Measurements from ENCODE around the gene DGKB. TPM values are rescaled to one million over a fixed set of nuclear protein-coding genes. Genes with fewer than 3 reads are reported as not detected.
A peak's percentile ranks its signal among the peaks of the same experiment; 100 is the strongest.

The DGKB gene
- total RNA-seq, 2 donors from 2014 or later = 0.52 TPM; not detected in 1

DNA sequence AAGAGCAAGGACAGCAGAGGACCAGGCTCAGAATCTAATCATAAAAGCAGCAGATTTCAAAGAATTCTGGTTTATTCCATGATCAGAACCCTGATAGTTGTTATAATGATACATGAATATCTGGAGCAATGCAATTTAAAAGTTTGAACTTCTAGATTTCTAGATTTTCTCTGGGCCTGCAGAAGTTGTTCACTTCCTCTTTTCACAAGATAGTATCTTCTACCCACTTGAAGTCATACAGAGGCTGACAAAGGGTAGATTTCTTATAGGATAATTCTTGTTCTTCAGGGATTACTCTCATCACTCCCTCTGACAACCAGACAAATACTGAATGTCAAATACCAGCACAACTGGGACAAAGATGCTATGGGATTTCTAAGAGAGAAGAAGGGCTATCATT is 593.1 kb downstream of the DGKB start:
- DNase-seq (no peak), ATAC-seq (no peak)
- Histone ChIP-seq H3K4me1 (no peaks in the 10 kb centered on the region), H3K27ac (no peak overlapping the region), H3K27me3 (no peaks in the 10 kb centered on the region), H3K36me3 (replicated peaks in 1 of 2; ENCODE audit: insufficient read depth in 1 of 2, low read depth in 2 of 2) (no peaks in the 10 kb centered on the region), H3K4me3 (no peak overlapping the region), H3K9me3 (no peaks in the 10 kb centered on the region)
- intact Hi-C loops (cut with DNase I) = no loop called here
- TF ChIP-seq POLR2A (IDR thresholded peaks at IDR 0.05) = no peak
- TF ChIP-seq CTCF (IDR thresholded peaks at IDR 0.05) = no peak

DNA sequence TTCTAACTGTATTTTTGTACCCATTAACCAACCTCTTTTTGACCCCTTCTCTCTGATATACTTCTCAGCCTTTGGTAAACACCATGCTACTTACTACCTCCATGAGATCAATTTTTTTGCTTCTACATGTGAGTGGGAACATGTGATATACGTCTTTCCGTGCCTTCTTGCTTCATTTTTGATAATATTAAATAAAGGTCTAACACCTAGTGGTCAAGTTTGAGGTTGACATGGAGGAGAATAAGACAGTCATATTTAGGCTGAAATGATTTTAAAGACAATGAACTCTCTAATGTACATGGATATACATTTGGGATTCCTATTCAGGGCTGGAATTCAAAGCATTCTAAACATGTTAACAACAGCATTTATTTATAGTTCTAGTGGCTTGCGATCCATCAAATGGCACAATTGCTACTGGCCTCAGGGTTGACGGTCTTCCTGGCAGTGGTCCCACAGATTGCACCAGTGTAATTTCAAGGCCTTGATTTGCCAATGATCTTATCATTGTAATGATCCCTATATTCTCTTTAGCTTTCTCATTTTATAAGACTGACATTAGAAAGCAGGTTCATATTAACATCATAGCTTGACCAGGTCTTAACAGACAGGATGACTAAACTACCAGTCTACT is 597.2 kb downstream of the DGKB start:
- DNase-seq = no peak
- WGBS, 2 donors = 71 to 73% methylated on average over 4 of the region's 4 CpGs

GRCh38 chr7:14303536-14303935 is 599.0 kb downstream of the DGKB start:
- intact Hi-C loops (cut with DNase I) = no loop called here
- no peak for TF ChIP-seq CTCF (IDR thresholded peaks at IDR 0.05)
- Histone ChIP-seq H3K9me3 (no peaks in the 10 kb centered on the region), H3K36me3 (replicated peaks in 1 of 2; ENCODE audit: insufficient read depth in 1 of 2, low read depth in 2 of 2) (no peaks in the 10 kb centered on the region), H3K27me3 (no peaks in the 10 kb centered on the region), H3K4me1 (no peaks in the 10 kb centered on the region), H3K4me3 (no peak overlapping the region), H3K27ac (no peak overlapping the region)
- DNase-seq (no peak), ATAC-seq (no peak)
- 76 to 84% methylated on average over 2 of the region's 2 CpGs for WGBS, 2 donors

More for the DNA sequence above, 597.2 kb downstream of the DGKB start:
- H3K4me1 ChIP-seq = no peaks in the 10 kb centered on the region
- no peak for ATAC-seq
- no peaks in the 10 kb centered on the region for H3K27me3 ChIP-seq
- H3K9me3 ChIP-seq = no peaks in the 10 kb centered on the region
- no peak overlapping the region for H3K4me3 ChIP-seq
- intact Hi-C loops (cut with DNase I) = no loop called here
- H3K27ac ChIP-seq = no peak overlapping the region
- TF ChIP-seq CTCF (IDR thresholded peaks at IDR 0.05) (peak in 1 of 7 experiments; percentile 11), POLR2A (IDR thresholded peaks at IDR 0.05) (no peak)
- no peaks in the 10 kb centered on the region for H3K36me3 ChIP-seq (replicated peaks in 1 of 2; ENCODE audit: insufficient read depth in 1 of 2, low read depth in 2 of 2)

- Histone ChIP-seq H3K9me3 (no peaks in the 10 kb centered on the region), H3K36me3 (replicated peaks in 1 of 2; ENCODE audit: insufficient read depth in 1 of 2, low read depth in 2 of 2) (no peaks in the 10 kb centered on the region), H3K27ac (no peak overlapping the region), H3K4me1 (no peaks in the 10 kb centered on the region), H3K4me3 (no peak overlapping the region), H3K27me3 (no peaks in the 10 kb centered on the region)
- WGBS, 2 donors = 48 to 57% methylated on average over 1 of the region's 1 CpG
- no peak for DNase-seq
- ATAC-seq = no peak
- TF ChIP-seq POLR2A (IDR thresholded peaks at IDR 0.05) (no peak), CTCF (IDR thresholded peaks at IDR 0.05) (no peak)
- intact Hi-C loops (cut with DNase I) = no loop called here
Observed at GRCh38 chr7:14294637-14295036, 607.9 kb downstream of the DGKB start.

DNA sequence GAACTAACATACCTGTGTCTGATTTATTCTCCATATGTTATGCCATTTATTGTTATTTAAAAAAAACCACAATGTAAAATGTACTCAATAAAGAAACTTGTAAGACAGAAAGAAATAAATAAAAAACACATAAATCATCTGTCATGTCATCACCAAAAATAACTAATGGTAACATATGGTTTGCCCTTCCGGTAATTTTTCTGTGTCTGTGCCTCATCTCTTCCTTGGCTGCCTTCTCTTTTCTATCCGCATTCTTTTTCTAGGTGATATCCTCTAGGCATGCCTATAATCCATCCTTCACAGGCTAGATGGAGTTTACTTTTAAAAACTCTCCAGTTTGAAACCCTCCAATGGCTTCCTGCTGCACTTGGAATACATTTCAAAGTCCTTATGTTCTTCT is 609.1 kb downstream of the DGKB start:
- H3K36me3 ChIP-seq (replicated peaks in 1 of 2; ENCODE audit: insufficient read depth in 1 of 2, low read depth in 2 of 2) = no peaks in the 10 kb centered on the region
- H3K4me3 ChIP-seq = no peak overlapping the region
- ATAC-seq (no peak), DNase-seq (no peak)
- no peaks in the 10 kb centered on the region for H3K9me3 ChIP-seq
- no peak for TF ChIP-seq CTCF (IDR thresholded peaks at IDR 0.05)
- no peaks in the 10 kb centered on the region for H3K27me3 ChIP-seq
- H3K4me1 ChIP-seq = no peaks in the 10 kb centered on the region
- H3K27ac ChIP-seq = no peak overlapping the region
- intact Hi-C loops (cut with DNase I) = no loop called here
- WGBS, 2 donors = 68 to 85% methylated on average over 2 of the region's 2 CpGs

Data from body of pancreas (tissue), 4 donors.